Raji (cell line): Measurements from ENCODE around the gene POU2F3.

Experiments
- POLR2A ChIP-seq: IDR thresholded peaks from 2 replicates; pipeline ENCODE4 v1.6.1; 2011; ENCODE audit warnings: low read depth, low read length, control low read depth; ENCODE audit not compliant: insufficient read depth

The POU2F3 gene

GRCh38 chr11:120249279-120250262 lies 9.6 kb downstream of the POU2F3 start:
- no peak for TF ChIP-seq POLR2A

GRCh38 chr11:120254788-120255518 lies 15.0 kb downstream of the POU2F3 start:
- no peak for TF ChIP-seq POLR2A

GRCh38 chr11:120255519-120255866 lies 15.6 kb downstream of the POU2F3 start:
- TF ChIP-seq POLR2A = no peak

GRCh38 chr11:120256178-120256577 lies 16.2 kb downstream of the POU2F3 start:
- TF ChIP-seq POLR2A = no peak

GRCh38 chr11:120256779-120257178 lies 16.8 kb downstream of the POU2F3 start:
- TF ChIP-seq POLR2A = no peak

GRCh38 chr11:120257346-120257745 lies 17.4 kb downstream of the POU2F3 start:
- no peak for TF ChIP-seq POLR2A

- no peak for TF ChIP-seq POLR2A
Measured at GRCh38 chr11:120258661-120259060, 18.7 kb downstream of the POU2F3 start.

GRCh38 chr11:120259241-120259640 lies 19.3 kb downstream of the POU2F3 start:
- TF ChIP-seq POLR2A = no peak

GRCh38 chr11:120259988-120260565 lies 20.1 kb downstream of the POU2F3 start:
- no peak for TF ChIP-seq POLR2A

GRCh38 chr11:120260616-120261015 lies 20.7 kb downstream of the POU2F3 start:
- no peak for TF ChIP-seq POLR2A

- no peak for TF ChIP-seq POLR2A
Measured at GRCh38 chr11:120261321-120261720, 21.4 kb downstream of the POU2F3 start.

- TF ChIP-seq POLR2A = no peak
Measured at GRCh38 chr11:120261931-120262330, 22.0 kb downstream of the POU2F3 start.

- no peak for TF ChIP-seq POLR2A
Measured at GRCh38 chr11:120267319-120267718, 27.4 kb downstream of the POU2F3 start.

GRCh38 chr11:120268686-120269085 lies 28.7 kb downstream of the POU2F3 start:
- no peak for TF ChIP-seq POLR2A

- no peak for TF ChIP-seq POLR2A
Measured at GRCh38 chr11:120270386-120270785, 30.4 kb downstream of the POU2F3 start.

- no peak for TF ChIP-seq POLR2A
Measured at GRCh38 chr11:120271672-120272071, 31.7 kb downstream of the POU2F3 start.
